Liver (tissue), 9 donors: ENCODE data around the gene FARS2. TPM values are rescaled to one million over a fixed set of nuclear protein-coding genes. Genes with fewer than 3 reads are reported as not detected.

Experiments used
- DNase-seq: peaks from one replicate; pipeline ENCODE4 v3.0.0-alpha.2; 2017; ENCODE audit warnings: low spot score
- H3K27ac ChIP-seq, 2 donors: one replicate each; pipeline ENCODE4 v1.7.0; 2013; ENCODE audit warnings: inconsistent platforms in 2 of 2, low read length in 2 of 2, control low read depth in 1 of 2, low read depth in 1 of 2, mild to moderate bottlenecking in 1 of 2
- H3K27me3 ChIP-seq, 4 donors: one replicate each; pipeline versions ENCODE4 v1.6.1 to v1.7.0; 2013; ENCODE audit warnings: low read length in 3 of 4, inconsistent platforms in 1 of 4, mild to moderate bottlenecking in 1 of 4, moderate library complexity in 1 of 4; ENCODE audit not compliant: control insufficient read depth in 4 of 4, insufficient read depth in 4 of 4
- H3K36me3 ChIP-seq, 4 donors: one replicate each; pipeline versions ENCODE4 v1.6.1 to v1.7.0; 2013; ENCODE audit warnings: low read length in 3 of 4, mild to moderate bottlenecking in 3 of 4, low read depth in 1 of 4, moderate library complexity in 1 of 4; ENCODE audit not compliant: control insufficient read depth in 4 of 4, insufficient read depth in 3 of 4
- H3K4me1 ChIP-seq, 4 donors: one replicate each; pipeline versions ENCODE4 v1.6.1 to v1.7.0; 2013; ENCODE audit warnings: low read length in 3 of 4, mild to moderate bottlenecking in 3 of 4, moderate library complexity in 1 of 4; ENCODE audit not compliant: control insufficient read depth in 4 of 4, insufficient read depth in 4 of 4
- H3K4me3 ChIP-seq, 3 donors: one replicate each; pipeline versions ENCODE4 v1.6.1 to v1.7.0; 2013; ENCODE audit warnings: low read length in 3 of 3, control low read depth in 1 of 3, low read depth in 1 of 3, mild to moderate bottlenecking in 1 of 3
- H3K9ac ChIP-seq, 2 donors: one replicate each; pipeline ENCODE4 v1.7.0; 2013; ENCODE audit warnings: low read length in 2 of 2, mild to moderate bottlenecking in 2 of 2, moderate library complexity in 2 of 2, control low read depth in 1 of 2, low read depth in 1 of 2
- H3K9me3 ChIP-seq, 4 donors: one replicate each; pipeline versions ENCODE4 v1.6.1 to v1.7.0; 2013; ENCODE audit warnings: low read length in 3 of 4; ENCODE audit not compliant: control insufficient read depth in 4 of 4
- CTCF ChIP-seq: fragments of 150-350 bp; IDR thresholded peaks from 2 replicates; pipeline ENCODE4 v1.5.1; 2017; ENCODE audit warnings: improper control_type of control experiment, low read depth, low read length; ENCODE audit not compliant: missing input control
- EGR1 ChIP-seq, 2 donors: IDR thresholded peaks; 2 replicates each; pipeline ENCODE4 v1.6.1; 2016 to 2018; ENCODE audit warnings: antibody characterized with exemption in 2 of 2, low read depth in 2 of 2
- FOXA1 ChIP-seq: IDR thresholded peaks from 2 replicates; pipeline ENCODE4 v1.6.1; 2016; ENCODE audit warnings: antibody characterized with exemption
- FOXA2 ChIP-seq: IDR thresholded peaks from 2 replicates; pipeline ENCODE4 v1.6.1; 2016; ENCODE audit warnings: antibody characterized with exemption
- HNF4A ChIP-seq, 2 donors: conservative IDR thresholded peaks; 2 replicates each; pipeline ENCODE4 v1.6.1; 2016; ENCODE audit warnings: antibody characterized with exemption in 2 of 2, mild to moderate bottlenecking in 2 of 2
- HNF4G ChIP-seq: IDR thresholded peaks from 2 replicates; pipeline ENCODE4 v1.6.1; 2016; ENCODE audit warnings: antibody characterized with exemption
- JUND ChIP-seq, 2 donors: IDR thresholded peaks; 2 replicates each; pipeline ENCODE4 v1.6.1; 2016; ENCODE audit warnings: antibody characterized with exemption in 2 of 2
- NR2F2 ChIP-seq: IDR thresholded peaks from 2 replicates; pipeline ENCODE4 v1.6.1; 2016; ENCODE audit warnings: antibody characterized with exemption
- RAD21 ChIP-seq, 2 donors: IDR thresholded peaks; 2 replicates each; pipeline ENCODE4 v1.6.1; 2016; ENCODE audit warnings: antibody characterized with exemption in 2 of 2, mild to moderate bottlenecking in 2 of 2
- REST ChIP-seq: IDR thresholded peaks from 2 replicates; pipeline ENCODE4 v1.6.1; 2016; ENCODE audit warnings: antibody characterized with exemption, mild to moderate bottlenecking
- RXRA ChIP-seq, 2 donors: IDR thresholded peaks; 2 replicates each; pipeline ENCODE4 v1.6.1; 2017 to 2018; ENCODE audit warnings: antibody characterized with exemption in 2 of 2, mild to moderate bottlenecking in 1 of 2
- SP1 ChIP-seq: IDR thresholded peaks from 2 replicates; pipeline ENCODE4 v1.6.1; 2018; ENCODE audit warnings: antibody characterized with exemption, mild to moderate bottlenecking
- TAF1 ChIP-seq: conservative IDR thresholded peaks from 2 replicates; pipeline ENCODE4 v1.6.1; 2016; ENCODE audit warnings: antibody characterized with exemption, mild to moderate bottlenecking
- YY1 ChIP-seq: IDR thresholded peaks from 2 replicates; pipeline ENCODE4 v1.6.1; 2016; ENCODE audit warnings: antibody characterized with exemption, mild to moderate bottlenecking
- ZBTB33 ChIP-seq: IDR thresholded peaks from 2 replicates; pipeline ENCODE4 v1.6.1; 2016; ENCODE audit warnings: antibody characterized with exemption
- WGBS: extraction: QIAGEN DNeasy Blood & Tissue Kit; methylation state at CpG from one replicate; pipeline ENCODE4 v1.1.7; 2013; 5-methylcytosine and 5-hydroxymethylcytosine counted together
- polyA plus RNA-seq, 2 donors: library from polyadenylated mRNA; stranded (reverse) in 1 of 2; unstranded in 1 of 2; fragments of 200-250 nt in 1 of 2; fragments of >200 nt in 1 of 2; fragmentation: Nextera tagmentation in 1 of 2; extraction: Ambion mirVana in 1 of 2; gene quantifications; one replicate each; pipeline versions ENCODE4 v1.2.1 to v1.2.3, GENCODE V29; 2013 to 2015
- total RNA-seq, 2 donors: library from RNA; depleted of rRNA; stranded (reverse); fragments of >200 nt; gene quantifications; one replicate each; pipeline ENCODE4 v1.2.3, GENCODE V29; 2014
- donor health status: healthy.
- donor health status: healthy.
- donor health status: healthy.
- donor health status: healthy.
- donor health status: healthy.

FARS2 gene
- total and polyA plus RNA-seq, 4 donors, result 7.8 to 25.9 (median 11.2) TPM

GRCh38 chr6:5341845-5342244, 80.5 kb downstream of the FARS2 start (continued):
- TF ChIP-seq CTCF (no peak), JUND (IDR thresholded peaks at IDR 0.05) (no peak)

- Histone ChIP-seq H3K9me3 (no peaks in the 10 kb centered on the region), H3K4me3 (no peak overlapping the region), H3K9ac (no peak overlapping the region), H3K4me1 (no peaks in the 10 kb centered on the region), H3K27ac (no peak overlapping the region), H3K27me3 (no peaks in the 10 kb centered on the region), H3K36me3 (no peaks in the 10 kb centered on the region)
- no peak for TF ChIP-seq TAF1
- no peak for TF ChIP-seq REST
- TF ChIP-seq FOXA1, result no peak
- TF ChIP-seq JUND (IDR thresholded peaks at IDR 0.05), result no peak
- TF ChIP-seq ZBTB33, result no peak
- WGBS, result 88% methylated on average over 11 of the region's 11 CpGs
- no peak for DNase-seq
These were observed 82.7 kb downstream of the FARS2 start for GRCh38 chr6:5343998-5344397.

- no peaks in the 10 kb centered on the region for H3K27me3 ChIP-seq
- H3K9ac ChIP-seq, result no peak overlapping the region
- H3K36me3 ChIP-seq, result no peaks in the 10 kb centered on the region
- H3K9me3 ChIP-seq, result no peaks in the 10 kb centered on the region
- H3K4me3 ChIP-seq, result no peak overlapping the region
- H3K4me1 ChIP-seq, result no peaks in the 10 kb centered on the region
- H3K27ac ChIP-seq, result no peak overlapping the region
- no peak for DNase-seq
- 94% methylated on average over 6 of the region's 6 CpGs for WGBS
- no peak for TF ChIP-seq SP1
- TF ChIP-seq FOXA2, result no peak
- TF ChIP-seq HNF4A (conservative IDR thresholded peaks at IDR 0.05), result no peak
- no peak for TF ChIP-seq RXRA (IDR thresholded peaks at IDR 0.05)
- TF ChIP-seq RAD21 (IDR thresholded peaks at IDR 0.05), result no peak
- no peak for TF ChIP-seq REST
- no peak for TF ChIP-seq NR2F2
- no peak for TF ChIP-seq YY1
- TF ChIP-seq ZBTB33, result no peak
- no peak for TF ChIP-seq EGR1 (IDR thresholded peaks at IDR 0.05; ENCODE audit: low read depth in 2 of 2)
- no peak for TF ChIP-seq FOXA1
- TF ChIP-seq JUND (IDR thresholded peaks at IDR 0.05), result no peak
- no peak for TF ChIP-seq CTCF
- TF ChIP-seq HNF4G, result no peak
These were observed 84.0 kb downstream of the FARS2 start for GRCh38 chr6:5345324-5345723.
